Testis (tissue), 2 donors: Measurements from ENCODE around the gene XK.

Source experiments
- CTCF ChIP-seq, 3 experiments: fragments of 450-650 bp in 2 of 3; fragments of 200-600 bp in 1 of 3; sonication (generic) in 1 of 3; IDR thresholded peaks; one replicate each; pipeline ENCODE4 v1.5.1; 2016 to 2019; ENCODE audit warnings: antibody characterized with exemption in 3 of 3, mild to moderate bottlenecking in 2 of 3, moderate library complexity in 1 of 3
- POLR2A ChIP-seq: fragments of 450-650 bp; IDR thresholded peaks from one replicate; pipeline ENCODE4 v1.6.1; 2017; ENCODE audit warnings: antibody characterized with exemption, mild to moderate bottlenecking, moderate library complexity

- TF ChIP-seq CTCF (IDR thresholded peaks at IDR 0.05) (no peak), POLR2A (no peak)
Observed at GRCh38 chrX:37746951-37747350, 61.4 kb downstream of the XK start.
